C4-2B (cell line): ENCODE results near the gene RAP2B.
"Not testable (repeated sequence)": the region's sequence is repeated elsewhere in the genome, so short reads cannot be mapped to it uniquely, and the experiment has no call there.

Experiments used
- H3K27ac ChIP-seq: fragments of 450-650 bp; 2 replicates; pipeline ENCODE4 v1.5.1; 2017
- CTCF ChIP-seq: fragments of 450-650 bp; conservative IDR thresholded peaks from 2 replicates; pipeline ENCODE4 v1.5.1; 2017; ENCODE audit warnings: mild to moderate bottlenecking
- ZFX ChIP-seq: fragments of 450-650 bp; IDR thresholded peaks from 2 replicates; pipeline ENCODE4 v1.6.1; 2017

Gene RAP2B

GRCh38 chr3:153161714-153162512, at the start of gene RAP2B:
Gene RAP2B (plus strand): TSS chr3:153162226. CDS start chr3:153162694, 468 bp downstream.
- TF ChIP-seq ZFX (peak; percentile 86), CTCF (no peak)
- peak within 1 kb of the TSS; percentile 83 for H3K27ac ChIP-seq

- H3K27ac ChIP-seq, result no peak overlapping the region
- TF ChIP-seq ZFX (no peak), CTCF (no peak)
These were observed 48.5 kb upstream of the RAP2B start for GRCh38 chr3:153113541-153113940.

- not testable (repeated sequence) for H3K27ac ChIP-seq
These were observed 47.8 kb upstream of the RAP2B start for GRCh38 chr3:153114270-153114669.

- no peak overlapping the region for H3K27ac ChIP-seq
- no peak for TF ChIP-seq ZFX
- no peak for TF ChIP-seq CTCF
These were observed 46.7 kb upstream of the RAP2B start for GRCh38 chr3:153115326-153115725.

GRCh38 chr3:153127788-153128187, 34.2 kb upstream of the RAP2B start:
- TF ChIP-seq CTCF (no peak), ZFX (no peak)
- no peak overlapping the region for H3K27ac ChIP-seq

- TF ChIP-seq ZFX (no peak), CTCF (no peak)
- H3K27ac ChIP-seq, result no peak overlapping the region
These were observed 32.6 kb upstream of the RAP2B start for GRCh38 chr3:153129426-153129825.

GRCh38 chr3:153129866-153130265, 32.2 kb upstream of the RAP2B start:
- H3K27ac ChIP-seq, result no peak overlapping the region
- TF ChIP-seq ZFX (no peak), CTCF (no peak)
